Endometrium (tissue), 2 donors: ENCODE measurements around the gene ADIPOR2.

ENCODE experiments used
- FAIRE-seq: peaks from 2 replicates; lab custom pipeline; 2012; peaks lifted over from hg19 to GRCh38; lab: Jason Lieb, UNC
- donor health status: control.
- donor health status: control.

The ADIPOR2 gene

DNA sequence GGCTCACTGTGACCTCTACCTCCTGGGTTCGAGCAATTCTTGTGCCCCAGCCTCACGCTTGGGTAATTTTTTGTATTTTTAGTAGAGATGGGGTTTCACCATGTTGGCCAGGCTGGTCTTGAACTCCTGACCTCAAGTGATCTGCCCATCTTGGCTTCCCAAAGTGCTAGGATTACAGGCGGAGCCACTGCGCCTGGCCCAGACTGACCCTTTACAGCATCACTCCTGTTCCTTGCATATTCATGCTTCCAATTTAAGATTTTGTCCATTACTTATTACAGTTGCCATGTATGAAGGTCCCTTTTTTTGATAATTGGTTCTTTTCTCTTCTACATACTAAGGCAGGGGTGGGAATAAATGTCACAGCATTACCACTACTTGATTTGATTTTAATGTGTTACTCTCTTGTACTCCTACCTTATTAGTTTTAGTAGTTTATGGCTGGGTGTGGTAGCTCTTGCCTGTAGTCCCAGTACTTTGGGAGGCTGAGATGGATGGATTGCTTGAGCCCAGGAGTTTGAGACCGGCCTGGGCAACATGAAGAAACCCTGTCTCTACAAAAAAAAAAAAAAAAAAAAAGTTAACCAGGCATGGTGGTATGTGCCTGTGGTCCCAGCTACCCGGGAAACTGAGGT, 46.9 kb downstream of the ADIPOR2 start:
- FAIRE-seq, result no peak

DNA sequence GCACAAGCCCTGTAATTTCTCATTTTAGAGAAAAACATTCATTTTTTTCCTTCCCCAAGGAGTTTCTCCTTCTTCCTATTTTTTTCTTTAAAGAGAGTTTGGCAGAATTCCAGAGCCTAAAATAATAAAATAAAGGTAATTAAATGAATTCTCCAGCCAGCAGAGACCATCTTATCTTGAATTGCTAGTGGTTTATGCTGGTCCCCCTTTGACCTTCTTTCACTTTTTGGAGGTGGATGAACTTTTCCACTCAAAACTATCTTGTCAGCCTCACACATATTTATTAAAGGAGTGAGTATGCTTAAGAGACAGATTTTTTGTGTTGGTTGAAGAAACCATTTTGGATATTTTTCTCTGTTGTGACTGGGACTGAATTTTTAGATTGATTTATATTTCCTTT, 47.6 kb downstream of the ADIPOR2 start:
- no peak for FAIRE-seq

DNA sequence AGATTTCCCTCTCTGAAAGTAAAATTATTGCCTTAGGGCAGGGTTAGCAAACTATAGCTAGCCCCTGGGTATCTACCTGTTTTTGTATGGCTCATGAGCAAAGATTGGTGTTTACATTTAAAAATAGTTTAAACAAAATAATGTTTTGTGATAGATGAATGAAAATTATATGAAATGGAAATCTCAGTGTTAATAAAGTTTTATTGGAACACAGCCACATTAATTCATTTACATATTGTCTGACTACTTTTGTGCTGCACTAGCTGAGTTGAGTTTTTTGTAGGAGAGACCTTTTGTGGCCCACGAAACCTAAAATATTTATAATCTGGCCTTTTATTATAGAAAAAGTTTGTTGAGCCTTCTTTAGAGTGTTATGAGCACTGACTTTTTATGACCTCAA, 48.5 kb downstream of the ADIPOR2 start:
- FAIRE-seq, result no peak

DNA sequence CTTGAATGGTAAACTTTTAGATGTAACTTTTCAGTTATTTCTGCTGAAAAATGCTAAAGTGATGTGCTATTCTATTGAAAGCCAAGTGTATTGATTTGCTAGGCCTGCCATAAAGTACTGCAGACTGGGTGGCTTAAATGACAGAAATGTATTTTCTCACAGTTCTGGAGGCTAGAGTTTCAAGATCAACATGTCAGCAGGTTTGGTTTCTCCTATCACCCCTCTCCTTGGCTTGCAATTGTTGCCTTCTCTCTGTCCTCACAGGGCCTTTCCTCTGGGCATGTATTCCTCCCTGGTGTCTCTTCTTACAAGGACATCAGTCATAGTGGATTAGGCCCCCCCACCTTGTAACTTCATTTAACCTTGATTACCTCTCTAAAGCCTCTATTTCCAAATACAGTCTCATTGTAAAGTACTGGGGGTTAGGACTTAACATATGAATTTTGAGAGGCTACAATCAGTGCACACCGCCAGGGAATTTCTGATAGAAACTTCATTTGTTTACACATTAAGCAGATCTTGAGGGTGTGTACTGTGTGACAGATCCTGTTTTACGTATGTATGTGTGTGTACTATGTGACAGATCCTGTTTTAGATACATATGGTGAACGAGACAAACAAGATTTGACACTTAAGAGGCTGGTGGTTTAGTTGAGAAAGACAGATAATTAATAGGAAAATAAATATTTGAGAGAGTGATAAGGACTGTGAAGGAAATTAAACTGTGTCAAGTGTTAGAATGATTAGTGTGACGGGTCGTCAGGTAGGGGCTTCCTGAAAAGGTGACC, 49.5 kb downstream of the ADIPOR2 start:
- FAIRE-seq, result no peak

DNA sequence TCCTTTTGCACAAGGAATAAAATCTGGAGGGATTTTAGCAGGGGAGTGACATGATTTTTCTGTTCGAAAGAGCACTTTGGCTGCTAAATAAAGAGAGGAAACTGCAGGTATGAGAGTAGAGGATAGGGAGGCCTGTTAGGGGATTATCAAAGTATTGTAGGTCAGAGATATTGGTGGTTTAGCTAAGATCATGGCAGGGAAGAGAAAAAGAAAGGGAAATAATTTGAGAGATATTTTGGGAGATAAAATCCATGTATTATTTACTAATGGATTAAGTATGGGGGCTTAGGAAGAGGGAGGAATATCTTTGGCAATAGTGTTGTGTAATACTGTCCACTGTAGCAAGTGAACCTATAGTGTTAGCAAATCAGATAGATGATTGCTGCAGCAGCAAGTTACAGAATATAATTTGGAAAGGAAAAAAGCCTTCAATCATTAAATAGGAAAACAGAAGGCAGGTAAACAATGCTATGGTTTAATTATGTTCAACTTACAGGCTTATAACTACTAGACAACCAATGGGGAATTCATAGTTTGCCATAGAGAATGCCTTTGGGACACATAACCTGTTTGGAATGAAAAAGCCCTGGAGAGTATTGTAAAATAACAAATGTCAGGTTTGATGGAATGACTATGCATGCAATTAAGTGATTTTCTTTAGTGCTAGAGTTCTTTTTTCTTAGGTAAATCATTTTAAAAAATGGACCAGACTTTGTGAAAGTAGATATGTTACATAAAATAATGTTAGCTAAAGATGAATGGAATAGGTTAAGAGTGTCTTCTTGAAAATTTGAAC, 50.5 kb downstream of the ADIPOR2 start:
- FAIRE-seq, result no peak

DNA sequence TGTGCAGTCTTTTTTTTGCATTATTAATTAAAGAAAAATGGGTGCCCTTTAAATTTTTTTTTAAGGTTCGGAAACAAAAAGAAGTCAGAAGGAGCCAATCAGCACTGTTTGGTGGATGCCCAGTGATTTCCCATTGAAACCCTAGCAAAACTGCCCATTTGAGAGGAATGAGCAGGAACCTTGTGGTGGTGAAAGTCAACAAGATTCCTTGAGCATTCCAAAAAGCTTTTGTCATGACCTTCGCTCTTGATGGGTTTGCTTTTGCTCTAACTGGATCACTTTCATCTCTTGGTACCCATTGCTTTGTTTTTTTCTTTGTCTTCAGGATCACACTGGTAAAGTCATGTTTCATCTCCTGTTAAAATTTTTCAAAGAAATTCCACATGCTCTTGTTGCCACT, 54.1 kb downstream of the ADIPOR2 start:
- FAIRE-seq, result no peak

DNA sequence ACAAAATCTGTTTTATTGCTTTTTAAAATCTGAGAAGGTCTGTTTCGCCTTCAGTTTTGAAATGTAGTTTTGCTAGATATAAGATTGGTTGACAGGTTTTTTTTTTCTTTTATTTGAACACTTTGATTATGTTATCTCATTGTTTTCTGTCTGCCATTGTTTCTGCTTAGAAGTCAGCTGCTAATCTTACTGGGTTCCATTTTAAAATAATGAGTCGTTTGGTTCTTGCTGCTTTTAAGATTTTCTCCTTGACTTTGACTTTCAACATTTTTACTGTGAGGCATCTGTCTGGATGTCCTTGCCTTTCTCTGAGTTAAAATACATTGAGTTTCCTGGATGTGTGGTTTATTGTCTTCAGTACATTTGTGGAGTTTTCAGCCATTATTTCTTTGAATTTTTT, 56.7 kb downstream of the ADIPOR2 start:
- no peak for FAIRE-seq

DNA sequence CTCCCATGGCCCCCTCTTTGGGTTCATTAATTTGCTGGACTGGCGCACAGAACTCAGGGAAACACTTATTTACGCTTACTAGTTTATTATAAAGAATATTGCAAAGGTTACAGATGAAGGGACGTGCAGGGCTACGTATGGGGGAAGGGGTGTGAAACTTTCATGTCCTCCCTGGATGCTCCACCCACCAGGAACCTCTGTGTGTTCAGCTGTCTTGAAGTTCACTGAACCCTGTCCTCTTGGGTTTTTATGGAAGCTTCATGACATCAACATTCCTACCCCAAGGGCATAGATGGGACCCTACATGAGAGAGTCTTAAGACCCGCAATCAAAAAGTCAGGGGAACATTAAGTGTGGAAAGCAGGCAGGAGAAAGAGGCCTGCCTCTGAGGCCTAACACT, 58.1 kb downstream of the ADIPOR2 start:
- FAIRE-seq, result no peak

DNA sequence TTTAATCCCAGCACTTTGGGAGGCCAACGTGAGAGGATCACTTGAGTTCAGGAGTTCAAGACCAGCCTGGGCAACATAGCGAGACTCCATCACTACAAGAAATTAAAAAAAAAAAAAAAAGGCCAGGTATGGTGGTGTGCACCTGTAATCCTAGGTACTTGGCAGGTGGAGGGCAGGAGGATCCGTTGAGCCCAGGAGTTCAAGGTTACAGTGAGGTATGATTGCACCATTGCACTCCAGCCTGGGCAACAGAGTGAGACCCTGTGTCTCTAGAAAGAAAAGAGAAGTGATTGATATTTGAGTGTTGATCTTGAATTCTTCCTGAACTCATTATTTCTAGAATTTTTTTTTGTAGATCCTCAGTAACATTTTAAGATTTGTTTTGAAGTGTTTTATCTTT, 59.4 kb downstream of the ADIPOR2 start:
- FAIRE-seq, result no peak

DNA sequence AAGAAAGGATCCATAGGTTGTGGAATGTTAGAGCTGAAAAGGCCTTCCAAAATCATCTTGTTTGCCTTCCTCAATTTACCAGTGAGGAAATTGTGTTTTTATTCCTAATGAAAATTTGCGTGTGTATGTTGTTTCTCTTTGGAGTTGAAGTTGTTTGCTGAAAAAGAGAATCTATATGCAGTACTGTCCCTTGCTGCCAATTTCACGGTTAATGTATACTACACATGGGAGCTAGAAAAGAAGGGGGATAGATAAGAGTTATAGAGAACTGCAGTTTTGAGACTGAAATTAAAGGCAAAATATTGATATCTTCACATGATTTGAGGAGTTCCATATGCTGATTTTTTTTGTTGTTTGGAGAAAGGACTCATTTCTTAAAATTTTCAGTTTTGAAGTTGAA, 67.5 kb downstream of the ADIPOR2 start:
- FAIRE-seq, result no peak

DNA sequence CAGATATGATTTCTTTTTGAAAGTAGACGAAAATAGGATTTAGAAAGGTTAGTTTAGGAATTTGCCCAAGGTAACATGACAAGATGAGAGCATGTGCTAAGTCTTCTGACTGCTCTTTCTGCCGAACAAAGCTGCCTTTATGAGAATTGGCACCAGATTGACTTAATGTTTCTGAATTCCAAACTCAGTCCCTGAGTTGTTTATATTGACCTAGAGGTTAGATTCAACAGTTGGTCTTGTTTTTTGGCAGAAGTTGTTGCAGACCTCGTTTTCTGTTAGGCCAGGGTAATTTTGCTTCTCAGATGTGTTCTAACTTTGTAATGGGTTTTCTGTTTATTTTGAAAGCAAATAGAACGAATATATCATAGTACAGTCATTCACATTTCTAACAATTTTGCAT, 68.0 kb downstream of the ADIPOR2 start:
- FAIRE-seq, result peak; percentile 69

DNA sequence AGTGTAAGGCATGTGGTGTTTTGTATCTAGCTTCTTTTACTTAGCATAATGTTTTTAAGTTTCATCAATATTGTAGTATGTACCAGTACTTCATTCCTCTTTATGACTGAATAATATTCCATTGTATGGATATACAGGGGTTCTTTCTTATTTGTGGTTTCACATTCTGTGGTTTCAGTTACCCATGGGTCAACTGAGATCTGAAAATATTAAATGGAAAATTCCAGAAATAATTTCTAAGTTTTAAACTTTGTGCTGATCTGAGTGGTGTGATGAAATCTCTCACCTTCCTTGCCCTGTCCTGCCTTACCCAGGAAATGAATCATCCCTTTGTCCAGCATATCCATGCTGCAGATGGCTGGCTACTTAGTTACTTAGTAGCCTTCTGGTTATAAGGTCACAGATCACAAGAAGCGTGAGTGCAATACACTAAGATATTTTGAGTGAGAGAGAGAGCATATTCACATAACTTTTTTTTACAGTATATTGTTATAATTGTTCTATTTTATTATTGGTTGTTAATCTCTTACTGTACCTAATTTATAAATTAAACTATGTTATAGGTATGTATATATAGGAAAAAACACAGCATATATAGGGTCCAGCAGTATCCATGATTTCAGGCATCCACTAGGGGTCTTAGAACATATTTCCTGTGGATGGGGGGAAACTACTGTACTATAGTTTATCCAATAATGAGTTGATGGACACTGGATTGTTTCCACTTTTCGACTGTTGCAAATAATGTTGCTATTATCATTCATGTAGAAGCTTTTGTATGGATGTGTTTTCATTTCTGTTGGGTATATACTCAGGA, 69.9 kb downstream of the ADIPOR2 start:
- no peak for FAIRE-seq

DNA sequence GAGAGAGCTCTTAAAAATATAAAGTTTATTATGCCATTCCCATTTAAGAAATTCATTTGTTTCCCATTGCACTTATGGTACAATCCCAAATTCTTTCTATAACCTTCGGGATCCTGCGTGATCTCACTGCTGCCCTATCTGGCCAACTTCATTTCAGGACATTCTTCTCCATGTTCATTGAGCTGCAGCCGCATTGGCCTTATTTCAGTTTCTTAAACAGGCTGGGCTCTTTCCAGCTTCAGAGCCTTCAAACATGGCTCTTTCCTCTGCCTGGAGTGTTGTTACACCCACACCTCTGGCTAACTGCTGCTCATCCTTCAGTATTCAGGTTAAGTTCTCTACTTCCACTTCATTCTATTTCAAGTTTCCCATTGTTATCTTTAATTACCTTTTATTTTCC, 71.0 kb downstream of the ADIPOR2 start:
- FAIRE-seq, result no peak

DNA sequence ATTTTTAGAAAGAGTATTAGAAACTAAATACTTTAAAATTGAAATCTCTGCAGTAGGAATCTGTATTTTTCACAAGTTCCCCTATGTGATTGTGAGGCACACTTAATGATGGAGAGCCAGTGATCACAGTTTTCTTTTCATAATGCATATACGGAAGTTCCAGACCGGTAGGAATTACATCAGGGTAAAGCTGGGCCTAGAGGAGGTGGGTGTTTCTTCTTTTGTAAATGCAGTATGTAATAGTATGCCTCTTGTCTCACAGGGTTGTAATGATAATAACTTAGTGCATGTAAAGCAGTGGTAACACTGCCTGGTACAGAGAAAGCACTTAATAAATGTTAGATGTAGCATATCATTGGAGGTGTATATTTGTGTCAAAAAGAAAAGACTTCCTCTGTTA, 72.3 kb downstream of the ADIPOR2 start:
- no peak for FAIRE-seq

DNA sequence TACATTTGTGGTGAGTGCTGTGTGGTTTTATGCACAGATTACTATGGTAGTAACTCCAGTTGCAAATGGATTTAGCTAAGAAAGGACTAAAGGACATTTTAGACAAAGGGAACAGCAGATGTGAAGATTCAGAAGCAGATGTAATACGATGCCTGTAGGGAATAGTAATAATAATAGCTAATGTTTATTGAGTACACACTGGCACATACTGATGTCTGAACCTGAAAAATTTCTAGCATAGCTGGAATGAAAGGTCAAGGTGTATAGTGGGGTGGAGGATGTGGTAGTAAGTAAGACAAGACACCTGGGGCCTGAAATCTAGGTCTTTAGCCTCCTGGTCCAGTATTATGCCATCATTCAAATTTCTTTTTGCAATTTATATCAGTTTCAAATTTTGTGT, 75.2 kb downstream of the ADIPOR2 start:
- no peak for FAIRE-seq

DNA sequence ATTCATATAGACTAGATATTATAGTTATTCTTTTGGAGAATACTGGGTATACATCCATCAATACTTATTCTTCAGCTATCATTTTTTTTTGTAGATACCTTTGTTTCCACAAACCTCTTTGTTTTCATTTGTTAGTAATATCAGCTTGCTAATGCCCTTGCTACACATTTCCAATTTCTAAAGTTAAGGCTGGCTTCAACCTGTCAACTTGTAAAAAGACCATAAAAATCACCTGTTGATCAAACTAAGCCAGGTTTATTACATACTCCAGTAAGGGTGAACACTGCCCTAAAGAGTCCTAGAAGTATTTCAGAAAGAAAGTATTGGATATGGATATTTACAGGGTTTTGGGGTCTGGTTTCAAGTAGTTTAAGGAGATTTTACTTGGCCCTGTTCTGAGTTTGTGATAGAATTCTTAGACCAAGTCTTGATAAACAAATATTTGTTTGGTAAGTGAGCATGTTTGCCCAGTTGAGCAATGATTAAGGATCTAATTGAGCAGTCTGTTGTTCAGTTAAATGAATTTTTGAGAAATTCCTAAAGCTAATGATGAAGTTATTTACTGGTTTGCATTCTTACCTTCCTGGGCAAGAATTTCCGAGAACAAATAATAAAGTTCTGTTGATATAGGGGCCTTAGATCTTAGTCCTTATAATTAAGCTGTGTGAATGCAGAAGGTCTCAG, 76.7 kb downstream of the ADIPOR2 start:
- FAIRE-seq, result no peak

DNA sequence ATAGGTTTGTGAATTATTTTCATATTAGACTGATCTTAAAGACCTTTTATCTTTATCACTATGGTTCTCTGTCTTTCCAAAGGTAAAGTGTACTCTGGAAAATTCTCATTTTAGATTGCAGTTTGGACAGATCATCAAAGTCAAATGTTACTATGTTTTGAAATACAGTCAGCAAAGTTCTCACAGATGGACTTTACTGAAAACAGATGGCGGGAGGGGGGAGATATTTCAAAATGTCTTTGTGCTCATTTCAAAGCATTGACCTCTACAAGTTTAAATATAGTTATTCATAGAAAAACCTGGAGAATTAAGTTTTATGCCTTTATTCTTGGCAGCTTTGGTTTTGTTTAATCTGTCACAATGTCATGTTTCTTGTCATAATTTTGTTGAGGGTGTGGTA, 77.7 kb downstream of the ADIPOR2 start:
- FAIRE-seq, result peak; percentile 35

DNA sequence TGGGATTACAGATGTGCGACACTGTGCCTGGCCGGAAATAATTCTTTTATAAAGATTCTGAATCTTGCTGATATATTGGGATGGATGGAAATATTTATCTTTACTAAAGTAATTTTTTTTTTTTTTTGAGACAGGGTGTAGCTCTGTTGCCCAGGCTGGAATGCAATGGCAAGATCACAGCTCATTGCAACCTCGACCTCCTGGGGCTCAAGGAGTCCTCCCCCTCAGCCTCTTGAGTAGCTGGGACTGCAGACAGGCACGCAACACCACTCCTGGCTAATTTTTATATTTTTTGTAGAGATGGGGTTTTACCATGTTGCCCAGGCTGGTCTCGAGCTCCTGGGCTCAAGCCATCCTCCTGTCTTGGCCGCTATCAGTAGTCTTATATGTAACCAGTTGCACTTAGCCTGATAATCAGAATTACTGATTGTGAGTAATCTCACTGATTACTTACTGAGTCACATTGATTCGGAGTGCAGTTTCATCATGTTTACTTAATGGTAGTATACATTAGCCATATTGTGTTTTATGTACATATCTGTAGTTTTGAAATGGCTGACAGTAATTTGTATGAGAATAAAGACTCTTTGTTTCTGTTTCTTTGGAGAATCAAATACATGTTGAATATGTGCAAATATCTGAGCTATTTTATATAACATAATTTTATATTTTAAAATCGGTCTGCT, 79.1 kb downstream of the ADIPOR2 start:
- FAIRE-seq, result no peak

DNA sequence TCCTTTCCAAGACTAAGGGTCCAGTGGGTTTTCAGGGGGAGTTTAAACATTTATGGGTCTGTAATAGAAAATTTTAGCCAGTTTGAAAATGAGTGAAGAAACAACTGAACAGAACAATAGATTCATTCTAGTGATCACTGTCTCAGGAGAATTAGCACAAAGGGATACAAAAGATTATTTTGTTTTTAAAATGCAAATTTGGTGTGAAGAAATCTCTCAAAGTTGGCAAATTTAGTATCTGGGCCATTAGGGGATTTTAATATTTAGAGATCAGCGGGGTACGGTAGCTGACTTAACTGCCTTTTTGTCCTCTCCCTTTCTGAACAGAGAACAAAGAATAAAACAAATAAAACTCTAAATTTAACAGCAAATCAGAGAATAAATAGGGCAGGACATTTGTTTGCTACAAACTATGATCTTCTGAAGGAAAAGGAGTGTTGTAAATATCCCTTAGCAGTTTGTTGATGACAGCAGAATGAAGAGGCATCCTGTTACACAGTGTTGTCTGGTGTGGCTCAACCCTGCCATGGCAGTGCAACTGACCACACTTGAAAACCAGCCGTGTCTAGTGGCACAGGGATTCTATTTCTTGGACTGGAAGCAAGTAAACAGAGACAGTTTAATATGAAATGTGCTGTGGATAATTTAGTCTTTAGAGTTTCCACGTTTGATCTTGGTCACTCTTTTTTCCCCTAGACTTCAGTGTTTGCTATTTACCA, 83.2 kb downstream of the ADIPOR2 start:
- no peak for FAIRE-seq

DNA sequence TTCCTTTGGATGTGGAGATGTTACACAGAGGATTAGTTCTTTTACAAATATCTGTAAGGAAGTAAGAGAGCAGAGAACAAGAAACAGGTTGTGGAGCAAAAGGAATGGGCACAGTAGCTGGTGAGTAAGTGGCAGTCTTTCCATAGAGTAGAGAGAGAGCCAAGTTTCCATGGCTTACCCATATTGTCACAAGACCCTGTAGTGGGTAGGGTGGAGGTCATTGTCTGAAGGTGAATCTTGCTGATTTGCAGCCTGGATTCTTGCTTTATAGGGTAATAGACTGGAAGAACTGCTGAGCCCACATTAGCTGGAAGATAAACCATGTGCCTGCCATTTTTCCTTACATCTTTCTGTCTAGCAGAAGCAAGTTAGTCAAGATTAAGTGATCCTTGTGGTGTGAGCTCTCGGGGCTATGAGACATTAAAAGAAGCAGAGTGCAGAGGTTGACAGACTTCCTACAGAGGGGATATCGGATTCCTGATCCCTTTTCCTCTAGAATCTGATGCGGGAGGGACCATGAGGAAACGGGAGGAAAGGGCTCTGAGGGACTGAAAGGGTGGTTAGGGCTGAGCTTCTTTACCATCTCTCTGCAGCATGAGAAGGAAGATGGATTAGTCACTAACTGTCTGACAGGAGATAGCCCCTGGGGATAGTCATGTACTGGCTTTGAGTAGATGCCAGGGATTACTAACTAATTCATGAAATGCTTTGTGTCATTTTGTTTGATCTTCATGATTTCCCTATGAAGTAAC, 85.5 kb downstream of the ADIPOR2 start:
- FAIRE-seq, result no peak
